Measurements from ENCODE around the gene SLC30A10. TPM values are rescaled to one million over a fixed set of nuclear protein-coding genes. Genes with fewer than 3 reads are reported as not detected.
"Not testable (repeated sequence)": the region's sequence is repeated elsewhere in the genome, so short reads cannot be mapped to it uniquely, and the experiment has no call there.

Gene SLC30A10
- total RNA-seq, 4 donors from 2014 or later: not detected

GRCh38 chr1:219906924-219907771 is 21.2 kb downstream of the SLC30A10 start:
- TF ChIP-seq EP300 (IDR thresholded peaks at IDR 0.05) (no peak), POLR2AphosphoS5 (IDR thresholded peaks at IDR 0.05) (no peak), CTCF (IDR thresholded peaks at IDR 0.05) (no peak), POLR2A (IDR thresholded peaks at IDR 0.05) (no peak)
- H3K9me3 ChIP-seq: no peaks in the 10 kb centered on the region
- no peaks in the 10 kb centered on the region for H3K36me3 ChIP-seq
- no peaks in the 10 kb centered on the region for H3K4me1 ChIP-seq
- 50 to 60% methylated on average over 5 of the region's 5 CpGs for WGBS, 2 donors (ENCODE audit: low coverage in 1 of 2)
- no peak overlapping the region for H3K4me3 ChIP-seq
- H3K27ac ChIP-seq: no peak overlapping the region
- H3K27me3 ChIP-seq: no peaks in the 10 kb centered on the region
- ATAC-seq: no peak

GRCh38 chr1:219906565-219906923 is 21.8 kb downstream of the SLC30A10 start:
- H3K9me3 ChIP-seq, H3K36me3 ChIP-seq, ATAC-seq, H3K27me3 ChIP-seq, H3K27ac ChIP-seq, H3K4me1 ChIP-seq, H3K4me3 ChIP-seq: not testable (repeated sequence)
- 67 to 95% methylated on average over 1 to 8 of the region's 8 CpGs for WGBS, 2 donors (ENCODE audit: low coverage in 1 of 2)

GRCh38 chr1:219905524-219905923 is 22.8 kb downstream of the SLC30A10 start:
- Histone ChIP-seq H3K27ac (no peak overlapping the region), H3K4me3 (no peak overlapping the region), H3K4me1 (no peaks in the 10 kb centered on the region), H3K27me3 (no peaks in the 10 kb centered on the region), H3K9me3 (no peaks in the 10 kb centered on the region), H3K36me3 (no peaks in the 10 kb centered on the region)
- WGBS, 2 donors (ENCODE audit: low coverage in 1 of 2): 89% methylated on average over 4 of the region's 4 CpGs; no CpG with 5 or more reads in 1 of the 2 donors
- ATAC-seq: no peak
- no peak for TF ChIP-seq POLR2A (IDR thresholded peaks at IDR 0.05)
- no peak for TF ChIP-seq CTCF (IDR thresholded peaks at IDR 0.05)
- TF ChIP-seq EP300 (IDR thresholded peaks at IDR 0.05): no peak
- no peak for TF ChIP-seq POLR2AphosphoS5 (IDR thresholded peaks at IDR 0.05)

GRCh38 chr1:219904934-219905333 is 23.4 kb downstream of the SLC30A10 start:
- no peaks in the 10 kb centered on the region for H3K4me1 ChIP-seq
- ATAC-seq: no peak
- H3K36me3 ChIP-seq: no peaks in the 10 kb centered on the region
- H3K27me3 ChIP-seq: no peaks in the 10 kb centered on the region
- no peaks in the 10 kb centered on the region for H3K9me3 ChIP-seq
- H3K27ac ChIP-seq: no peak overlapping the region
- 63% methylated on average over 2 of the region's 2 CpGs; no CpG with 5 or more reads in 1 of the 2 donors for WGBS, 2 donors (ENCODE audit: low coverage in 1 of 2)
- TF ChIP-seq POLR2A (IDR thresholded peaks at IDR 0.05): no peak
- no peak for TF ChIP-seq EP300 (IDR thresholded peaks at IDR 0.05)
- no peak for TF ChIP-seq CTCF (IDR thresholded peaks at IDR 0.05)
- TF ChIP-seq POLR2AphosphoS5 (IDR thresholded peaks at IDR 0.05): no peak
- H3K4me3 ChIP-seq: no peak overlapping the region

GRCh38 chr1:219903353-219903871 is 24.9 kb downstream of the SLC30A10 start:
- Histone ChIP-seq H3K4me1 (no peaks in the 10 kb centered on the region), H3K27me3 (no peaks in the 10 kb centered on the region), H3K36me3 (no peaks in the 10 kb centered on the region), H3K27ac (no peak overlapping the region), H3K4me3 (no peak overlapping the region), H3K9me3 (no peaks in the 10 kb centered on the region)
- WGBS, 2 donors (ENCODE audit: low coverage in 1 of 2): 81 to 100% methylated on average over 2 to 5 of the region's 5 CpGs
- ATAC-seq: no peak
- TF ChIP-seq POLR2A (IDR thresholded peaks at IDR 0.05) (no peak), EP300 (IDR thresholded peaks at IDR 0.05) (no peak), CTCF (IDR thresholded peaks at IDR 0.05) (no peak), POLR2AphosphoS5 (IDR thresholded peaks at IDR 0.05) (no peak)

Measured in gastroesophageal sphincter (tissue), 4 donors.